BE2C (cell line): Measurements from ENCODE around the gene GPRC5B.

Experiments used
- DNase-seq: peaks from one replicate; pipeline ENCODE4 v3.0.0-alpha.2; 2020
- H3K27me3 ChIP-seq: fragments of 250-450 bp; sonication (Bioruptor Pico); 2 replicates; pipeline ENCODE4 v1.5.1; 2020; ENCODE audit warnings: mild to moderate bottlenecking
- H3K36me3 ChIP-seq: fragments of 250-450 bp; sonication (Bioruptor Pico); 2 replicates; pipeline ENCODE4 v1.5.1; 2020; ENCODE audit warnings: mild to moderate bottlenecking
- H3K4me1 ChIP-seq: fragments of 250-450 bp; sonication (Bioruptor Pico); 2 replicates; pipeline ENCODE4 v1.5.1; 2020
- H3K4me3 ChIP-seq: 2 replicates; pipeline ENCODE4 v1.5.1; 2011; ENCODE audit warnings: low read depth, low read length
- H3K9me3 ChIP-seq: fragments of 250-450 bp; sonication (Bioruptor Pico); 2 replicates; pipeline ENCODE4 v1.5.1; 2020
- TF ChIP-seq, protein P1 (sequence below): IDR thresholded peaks from 2 replicates; pipeline ENCODE4 v1.5.1; 2012; ENCODE audit warnings: mild to moderate bottlenecking, low read depth, low read length

GPRC5B gene

DNA sequence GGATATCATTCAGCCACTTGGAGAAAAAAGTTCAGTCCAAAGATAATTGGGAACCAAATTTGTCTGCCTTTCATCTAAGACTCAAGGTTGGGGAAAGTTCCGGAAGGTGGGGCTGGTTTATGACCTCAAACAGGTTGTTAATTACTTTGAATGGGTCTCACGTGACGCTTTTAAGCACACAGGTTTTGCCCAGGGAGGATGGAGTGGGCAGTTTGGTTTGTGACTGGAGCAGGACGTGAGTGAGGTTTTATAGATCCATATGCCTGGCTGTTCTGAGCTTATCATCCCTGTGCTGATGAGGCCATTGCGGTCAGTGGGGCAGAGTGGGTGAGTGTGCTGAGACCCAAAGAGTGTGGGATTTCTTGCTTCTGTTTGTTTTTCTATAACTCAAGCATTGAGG, 38.7 kb upstream of the GPRC5B start:
- DNase-seq = no peak
- no peak overlapping the region for H3K4me3 ChIP-seq
- TF ChIP-seq, protein P1, sequence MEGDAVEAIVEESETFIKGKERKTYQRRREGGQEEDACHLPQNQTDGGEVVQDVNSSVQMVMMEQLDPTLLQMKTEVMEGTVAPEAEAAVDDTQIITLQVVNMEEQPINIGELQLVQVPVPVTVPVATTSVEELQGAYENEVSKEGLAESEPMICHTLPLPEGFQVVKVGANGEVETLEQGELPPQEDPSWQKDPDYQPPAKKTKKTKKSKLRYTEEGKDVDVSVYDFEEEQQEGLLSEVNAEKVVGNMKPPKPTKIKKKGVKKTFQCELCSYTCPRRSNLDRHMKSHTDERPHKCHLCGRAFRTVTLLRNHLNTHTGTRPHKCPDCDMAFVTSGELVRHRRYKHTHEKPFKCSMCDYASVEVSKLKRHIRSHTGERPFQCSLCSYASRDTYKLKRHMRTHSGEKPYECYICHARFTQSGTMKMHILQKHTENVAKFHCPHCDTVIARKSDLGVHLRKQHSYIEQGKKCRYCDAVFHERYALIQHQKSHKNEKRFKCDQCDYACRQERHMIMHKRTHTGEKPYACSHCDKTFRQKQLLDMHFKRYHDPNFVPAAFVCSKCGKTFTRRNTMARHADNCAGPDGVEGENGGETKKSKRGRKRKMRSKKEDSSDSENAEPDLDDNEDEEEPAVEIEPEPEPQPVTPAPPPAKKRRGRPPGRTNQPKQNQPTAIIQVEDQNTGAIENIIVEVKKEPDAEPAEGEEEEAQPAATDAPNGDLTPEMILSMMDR = no peak
- no peaks in the 10 kb centered on the region for H3K36me3 ChIP-seq
- H3K4me1 ChIP-seq = no peaks in the 10 kb centered on the region
- no peaks in the 10 kb centered on the region for H3K9me3 ChIP-seq
- no peaks in the 10 kb centered on the region for H3K27me3 ChIP-seq

DNA sequence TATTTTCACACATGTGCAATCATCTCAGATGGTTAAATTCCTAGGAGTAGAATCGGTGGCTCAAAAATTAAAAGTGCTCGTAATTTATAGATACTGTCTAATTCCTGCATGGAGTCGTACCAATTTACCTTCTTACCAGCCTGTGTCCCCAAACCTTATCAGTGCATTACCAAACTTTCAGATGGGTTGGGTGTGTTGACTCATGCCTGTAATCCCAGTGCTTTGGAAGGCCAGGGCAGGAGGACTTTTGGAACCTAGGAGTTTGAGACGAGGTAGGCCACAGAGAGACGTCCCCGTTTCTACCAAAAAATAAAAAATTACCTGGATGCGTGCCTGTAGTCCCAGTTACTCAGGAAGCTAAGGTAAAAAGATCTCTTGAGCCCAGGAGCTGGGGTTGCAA, 34.5 kb upstream of the GPRC5B start:
- Histone ChIP-seq H3K36me3 (no peaks in the 10 kb centered on the region), H3K27me3 (no peaks in the 10 kb centered on the region), H3K4me1 (no peaks in the 10 kb centered on the region), H3K9me3 (no peaks in the 10 kb centered on the region), H3K4me3 (no peak overlapping the region)
- no peak for DNase-seq
- TF ChIP-seq, protein P1 = no peak

DNA sequence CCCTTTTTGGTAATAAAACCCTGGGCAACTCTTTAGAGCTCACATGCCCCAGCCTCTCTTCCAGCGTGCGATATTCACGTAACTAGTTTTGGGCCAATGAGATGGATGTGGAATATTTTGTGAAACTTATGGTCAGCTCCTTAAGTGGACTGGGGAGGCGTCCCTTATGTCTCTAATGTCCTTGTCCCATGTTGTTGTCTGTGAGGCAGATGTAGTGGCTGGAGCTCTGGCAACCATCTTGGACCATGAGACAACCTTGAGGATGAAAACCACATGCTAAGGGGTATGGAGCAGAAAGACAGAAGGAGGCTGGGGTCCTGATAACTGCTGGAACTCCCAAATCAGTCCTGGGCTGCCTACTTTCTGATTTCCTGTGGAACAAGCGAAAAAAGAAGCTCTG, 31.4 kb upstream of the GPRC5B start:
- Histone ChIP-seq H3K4me3 (no peak overlapping the region), H3K4me1 (no peaks in the 10 kb centered on the region), H3K9me3 (no peaks in the 10 kb centered on the region), H3K36me3 (no peaks in the 10 kb centered on the region), H3K27me3 (no peaks in the 10 kb centered on the region)
- DNase-seq = no peak
- TF ChIP-seq, protein P1 = no peak

DNA sequence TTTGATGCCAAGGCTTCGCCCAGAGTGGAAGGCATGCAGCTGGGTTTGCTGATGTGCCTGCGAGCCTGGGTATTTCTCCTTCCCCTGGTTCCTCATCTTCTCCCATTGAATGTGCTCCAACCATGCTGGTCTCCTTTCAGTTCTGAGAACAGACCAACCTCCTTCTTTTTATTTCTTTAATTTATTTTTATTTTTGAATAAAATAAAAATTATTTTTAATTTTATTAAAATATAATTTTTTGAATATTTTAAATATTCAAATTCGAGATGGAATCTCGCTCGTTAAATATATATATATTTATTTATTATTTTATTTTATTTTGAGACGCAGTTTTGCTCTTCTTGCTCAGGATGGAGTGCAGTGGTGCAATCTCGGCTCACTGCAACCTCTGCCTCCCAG, 30.2 kb upstream of the GPRC5B start:
- TF ChIP-seq, protein P1 = no peak
- no peak for DNase-seq
- no peak overlapping the region for H3K4me3 ChIP-seq
- H3K27me3 ChIP-seq = no peaks in the 10 kb centered on the region
- H3K4me1 ChIP-seq = no peaks in the 10 kb centered on the region
- H3K9me3 ChIP-seq = no peaks in the 10 kb centered on the region
- H3K36me3 ChIP-seq = no peaks in the 10 kb centered on the region

DNA sequence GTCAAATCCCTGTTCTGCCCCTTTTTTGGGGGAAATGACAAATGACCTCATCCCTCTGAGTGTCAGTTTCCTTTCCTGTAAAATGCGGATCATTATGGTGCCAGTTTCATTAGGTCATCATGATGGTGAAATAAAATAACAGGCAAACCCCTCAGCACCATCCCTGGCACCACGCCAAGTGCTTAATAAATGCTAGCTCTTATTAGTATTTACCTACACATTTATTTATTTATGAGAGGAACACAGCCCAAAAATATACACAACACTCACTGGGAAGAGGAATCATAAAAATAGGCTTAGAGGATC, 28.6 kb upstream of the GPRC5B start:
- TF ChIP-seq, protein P1 = no peak
- Histone ChIP-seq H3K36me3 (no peaks in the 10 kb centered on the region), H3K27me3 (no peaks in the 10 kb centered on the region), H3K4me1 (no peaks in the 10 kb centered on the region), H3K9me3 (no peaks in the 10 kb centered on the region), H3K4me3 (no peak overlapping the region)
- DNase-seq = no peak

DNA sequence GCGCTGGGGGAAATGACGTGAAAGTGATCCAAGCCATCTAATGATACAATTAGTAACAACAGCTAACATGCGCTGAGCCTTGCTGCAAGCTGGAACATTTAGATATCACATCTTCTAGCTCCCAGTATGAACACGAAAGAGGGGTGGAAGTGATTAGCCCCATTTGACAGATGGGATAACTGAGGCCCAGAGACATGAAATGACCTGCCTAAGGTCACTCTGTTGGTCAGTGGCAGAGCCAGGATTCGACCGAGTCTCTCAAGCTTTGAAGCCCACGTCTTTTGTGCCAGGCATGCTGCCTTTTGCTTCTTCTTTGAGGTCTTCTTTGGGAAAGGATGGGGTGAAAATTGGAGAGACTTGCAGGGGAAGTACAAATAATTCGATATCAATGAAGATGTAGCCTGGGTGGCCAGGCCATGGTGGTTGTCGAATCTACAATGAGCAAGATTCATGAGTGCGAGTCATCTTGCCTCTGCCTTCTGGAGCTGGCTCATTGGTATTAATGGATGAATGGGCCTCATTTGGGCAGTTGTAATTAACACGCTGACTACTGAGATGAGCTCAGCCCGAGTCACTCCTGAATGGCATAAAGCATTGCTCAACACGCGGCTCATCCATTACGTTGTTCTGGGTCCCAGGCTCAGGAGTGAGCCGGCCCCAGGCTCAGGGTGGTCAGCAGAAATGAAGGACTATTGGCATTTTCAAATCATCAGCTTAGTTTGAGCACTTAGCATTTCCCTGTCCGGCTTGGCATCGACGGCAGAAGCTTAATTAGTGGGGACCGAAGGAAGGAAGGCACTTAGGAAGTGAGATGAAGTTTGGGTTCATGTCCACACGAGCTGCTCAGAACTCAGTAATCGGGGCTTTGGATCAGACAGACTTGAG, 28.0 kb upstream of the GPRC5B start:
- Histone ChIP-seq H3K36me3 (no peaks in the 10 kb centered on the region), H3K4me1 (no peaks in the 10 kb centered on the region), H3K27me3 (no peaks in the 10 kb centered on the region), H3K9me3 (no peaks in the 10 kb centered on the region), H3K4me3 (no peak overlapping the region)
- TF ChIP-seq, protein P1 = no peak
- no peak for DNase-seq
